Hematopoietic multipotent progenitor cell treated with erythropoietin and hydrocortisone succinate and interleukin-3 and kit ligand, for 17 days (in vitro differentiated cells): ENCODE results near the gene RGS5.

Source experiments
- DNase-seq: peaks from one replicate; pipeline ENCODE4 v3.0.0-alpha.2; 2015; ENCODE audit warnings: low spot score

The RGS5 gene

DNA sequence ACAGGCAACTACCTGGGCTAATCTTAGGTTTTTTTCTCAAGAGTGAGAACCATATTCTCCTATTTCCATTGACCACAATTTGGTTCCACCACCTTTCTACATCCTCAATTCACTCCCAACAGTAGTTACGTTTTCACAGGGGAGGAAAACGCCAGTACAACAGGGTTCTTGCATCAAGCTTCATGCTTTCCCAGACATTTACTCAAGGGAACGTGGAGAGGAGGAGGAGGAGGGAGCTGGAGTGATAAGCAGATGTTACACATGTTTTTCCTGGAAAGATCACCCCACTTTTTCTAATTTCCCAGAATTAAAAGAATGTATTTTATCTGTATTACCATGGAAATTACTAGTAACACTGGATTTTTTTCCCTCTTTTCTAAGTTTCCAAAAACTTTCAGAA is 58.3 kb downstream of the RGS5 start:
- no peak for DNase-seq

GRCh38 chr1:163142152-163142551 is 60.6 kb downstream of the RGS5 start:
- no peak for DNase-seq

DNA sequence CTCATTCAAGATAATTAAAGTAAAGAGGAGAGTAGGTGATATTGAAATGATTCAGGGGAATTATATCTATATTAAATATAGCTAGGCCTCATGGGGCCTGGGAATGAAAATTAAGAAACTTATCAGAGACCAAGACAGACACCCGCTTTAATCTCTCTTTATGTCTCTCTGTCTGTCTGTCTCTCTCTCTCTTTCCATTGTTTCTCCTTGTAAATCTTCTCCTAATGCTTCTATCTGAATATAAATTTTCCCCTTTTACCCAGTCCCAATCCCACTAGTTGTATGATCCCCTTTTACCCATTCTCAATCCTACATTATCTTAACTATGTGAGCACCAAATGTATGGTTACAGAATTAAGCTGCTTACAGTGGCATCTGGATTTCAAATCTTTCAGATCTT is 61.2 kb downstream of the RGS5 start:
- no peak for DNase-seq

DNA sequence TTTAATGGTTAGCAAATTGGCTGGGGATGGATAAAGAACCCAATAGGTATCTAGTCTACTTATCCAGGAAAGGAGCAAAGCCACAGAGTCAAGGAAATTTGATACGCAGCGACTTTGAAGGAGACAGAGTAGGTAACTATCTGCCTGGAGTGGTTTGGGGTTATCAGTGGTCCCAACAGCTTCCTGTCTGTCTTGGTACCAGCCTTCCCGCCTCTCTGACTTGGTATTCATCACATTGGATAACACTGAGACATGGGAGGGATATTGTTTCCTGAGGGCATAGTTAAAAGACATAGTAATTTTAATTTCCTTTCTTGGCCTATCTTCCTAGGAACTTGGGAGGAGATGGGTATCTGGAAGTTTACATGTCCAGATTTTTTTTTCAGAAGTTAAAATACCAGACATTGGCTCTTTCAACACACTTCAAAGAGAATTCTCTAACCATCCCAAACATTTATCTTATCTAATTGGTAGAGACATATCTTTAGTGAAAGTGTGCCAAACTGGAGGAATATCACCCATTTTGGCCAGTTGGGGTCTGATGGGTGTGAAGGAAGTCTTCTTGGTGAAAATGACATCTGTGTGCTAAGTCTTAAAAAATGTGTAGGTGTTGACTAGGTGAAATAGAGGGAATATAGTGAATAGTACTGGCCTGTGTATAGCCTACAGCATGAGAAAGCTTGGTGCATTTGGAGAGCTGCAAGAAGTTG is 65.0 kb downstream of the RGS5 start:
- no peak for DNase-seq

DNA sequence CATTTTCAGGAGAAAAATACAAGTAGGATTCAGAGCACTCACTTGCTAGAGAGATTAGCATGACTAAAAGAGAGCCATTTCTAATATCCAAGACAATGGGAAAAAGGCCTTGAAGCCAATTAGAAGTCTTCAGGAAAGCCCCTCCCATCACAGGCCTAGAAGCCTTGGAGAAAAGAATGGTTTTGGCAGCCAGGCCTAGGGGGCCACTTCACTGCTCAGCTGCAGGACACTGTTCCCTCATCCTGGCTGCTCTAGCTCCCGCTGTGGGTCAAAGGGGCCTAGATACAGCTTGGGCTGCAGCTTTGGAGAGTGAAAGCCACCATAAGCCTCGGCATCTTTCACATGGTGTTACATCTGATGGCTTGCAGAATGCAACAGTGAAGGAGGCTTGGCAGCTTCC is 70.7 kb downstream of the RGS5 start:
- no peak for DNase-seq

GRCh38 chr1:163130225-163130856 is 72.4 kb downstream of the RGS5 start:
- DNase-seq: no peak

GRCh38 chr1:163128282-163128681 is 74.4 kb downstream of the RGS5 start:
- no peak for DNase-seq

GRCh38 chr1:163124812-163125211 is 77.9 kb downstream of the RGS5 start:
- no peak for DNase-seq

DNA sequence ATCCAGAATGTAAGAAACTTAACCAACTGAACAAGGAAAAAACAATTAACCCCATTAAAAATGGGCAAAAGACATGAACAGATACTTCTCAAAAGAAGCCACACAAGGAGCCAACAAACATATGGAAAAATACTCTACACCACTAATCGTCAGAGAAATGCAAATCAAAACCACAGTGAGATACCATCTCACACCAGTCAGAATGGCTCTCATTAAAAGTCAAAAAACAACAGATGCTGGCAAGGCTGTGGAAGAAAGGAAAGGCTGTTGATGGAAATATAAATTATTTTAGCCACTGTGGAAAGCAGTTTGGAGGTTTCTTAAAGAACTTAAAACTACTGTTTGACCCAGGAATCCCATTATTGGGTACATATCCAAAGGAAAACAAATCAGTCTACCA is 82.3 kb downstream of the RGS5 start:
- DNase-seq: no peak

GRCh38 chr1:163119707-163120106 is 83.0 kb downstream of the RGS5 start:
- no peak for DNase-seq

DNA sequence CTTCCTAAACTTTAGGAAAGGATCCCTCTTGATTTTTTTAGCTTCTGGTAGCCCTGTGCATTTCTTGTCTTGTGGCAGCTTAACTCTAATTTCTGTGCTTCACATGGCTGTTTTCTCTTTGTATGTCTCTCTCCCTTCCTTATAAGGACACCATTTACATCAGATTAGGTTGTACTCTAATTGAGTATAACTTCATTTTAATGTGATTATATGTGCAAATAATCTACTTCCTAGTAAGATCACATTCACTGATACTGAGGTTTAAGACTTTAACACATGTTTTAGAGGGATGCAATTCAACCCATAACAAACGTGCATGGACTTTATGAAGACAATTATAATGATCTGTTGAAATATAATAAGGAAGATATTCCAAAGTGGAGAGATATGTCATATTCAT is 86.8 kb downstream of the RGS5 start:
- DNase-seq: no peak

GRCh38 chr1:163107655-163108054 is 95.1 kb downstream of the RGS5 start:
- no peak for DNase-seq

GRCh38 chr1:163106364-163106987 is 96.2 kb downstream of the RGS5 start:
- DNase-seq: no peak

- DNase-seq: no peak
These were observed 98.2 kb downstream of the RGS5 start for GRCh38 chr1:163104385-163105099.

- no peak for DNase-seq
These were observed 100.1 kb downstream of the RGS5 start for GRCh38 chr1:163102590-163102989.

DNA sequence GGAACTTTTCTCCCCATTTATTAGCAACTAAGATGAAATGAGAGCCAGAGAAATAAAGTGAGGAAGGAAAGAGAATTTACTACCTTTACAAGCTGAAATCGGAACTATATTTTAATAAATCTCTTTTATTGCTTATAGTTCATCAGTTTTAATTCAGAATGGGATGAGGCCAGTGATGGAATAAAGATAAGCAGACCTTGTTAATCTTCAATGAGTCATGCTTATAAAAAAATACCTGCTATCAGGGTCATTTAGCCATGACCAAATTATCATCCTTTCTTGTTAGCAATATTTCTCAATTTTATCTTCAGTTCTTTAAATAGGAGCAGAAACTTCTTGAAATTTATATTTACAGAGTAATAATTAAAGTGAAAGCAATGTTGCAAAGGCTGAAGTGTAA is 107.5 kb downstream of the RGS5 start:
- no peak for DNase-seq

GRCh38 chr1:163094589-163094988 is 108.1 kb downstream of the RGS5 start:
- no peak for DNase-seq

- DNase-seq: no peak
These were observed 108.5 kb downstream of the RGS5 start for GRCh38 chr1:163094182-163094581.

- no peak for DNase-seq
These were observed 109.1 kb downstream of the RGS5 start for GRCh38 chr1:163093579-163093978.

GRCh38 chr1:163093169-163093568 is 109.5 kb downstream of the RGS5 start:
- no peak for DNase-seq
